HL-60 (cell line): ENCODE results near the gene SOWAHA.

Experiments
- SPI1 ChIP-seq: IDR thresholded peaks from 2 replicates; pipeline ENCODE4 v1.6.1; 2012; ENCODE audit warnings: low read depth, mild to moderate bottlenecking, borderline replicate concordance
- TF ChIP-seq, protein P1 (sequence below): IDR thresholded peaks from one replicate; pipeline ENCODE4 v1.5.1; 2011; ENCODE audit warnings: low read length, control low read depth, inconsistent platforms; ENCODE audit not compliant: insufficient read depth

DNA sequence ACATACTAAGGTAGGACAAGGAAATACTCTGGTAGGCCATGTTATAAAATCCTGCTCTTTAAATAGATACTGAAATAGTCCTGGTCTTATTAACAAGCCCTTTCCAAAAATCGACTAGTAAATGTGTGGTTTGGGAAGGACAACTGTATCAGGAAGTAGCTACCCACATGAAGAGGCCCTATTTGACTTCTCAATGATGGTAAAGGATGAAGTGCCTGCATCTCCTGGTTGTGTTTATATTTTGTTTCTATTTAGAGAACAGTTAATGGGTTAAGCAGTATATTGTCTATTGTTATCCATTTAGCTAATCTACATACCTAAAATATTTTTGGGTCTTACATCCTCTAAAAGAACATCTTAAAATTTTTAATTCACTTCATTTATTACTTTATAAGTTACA lies 40.7 kb downstream of the SOWAHA start:
- TF ChIP-seq, protein P1, sequence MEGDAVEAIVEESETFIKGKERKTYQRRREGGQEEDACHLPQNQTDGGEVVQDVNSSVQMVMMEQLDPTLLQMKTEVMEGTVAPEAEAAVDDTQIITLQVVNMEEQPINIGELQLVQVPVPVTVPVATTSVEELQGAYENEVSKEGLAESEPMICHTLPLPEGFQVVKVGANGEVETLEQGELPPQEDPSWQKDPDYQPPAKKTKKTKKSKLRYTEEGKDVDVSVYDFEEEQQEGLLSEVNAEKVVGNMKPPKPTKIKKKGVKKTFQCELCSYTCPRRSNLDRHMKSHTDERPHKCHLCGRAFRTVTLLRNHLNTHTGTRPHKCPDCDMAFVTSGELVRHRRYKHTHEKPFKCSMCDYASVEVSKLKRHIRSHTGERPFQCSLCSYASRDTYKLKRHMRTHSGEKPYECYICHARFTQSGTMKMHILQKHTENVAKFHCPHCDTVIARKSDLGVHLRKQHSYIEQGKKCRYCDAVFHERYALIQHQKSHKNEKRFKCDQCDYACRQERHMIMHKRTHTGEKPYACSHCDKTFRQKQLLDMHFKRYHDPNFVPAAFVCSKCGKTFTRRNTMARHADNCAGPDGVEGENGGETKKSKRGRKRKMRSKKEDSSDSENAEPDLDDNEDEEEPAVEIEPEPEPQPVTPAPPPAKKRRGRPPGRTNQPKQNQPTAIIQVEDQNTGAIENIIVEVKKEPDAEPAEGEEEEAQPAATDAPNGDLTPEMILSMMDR, result no peak
- no peak for TF ChIP-seq SPI1
